Brain microvascular endothelial cell (primary cell): ENCODE results near the gene SCYGR3.

Experiments used
- DNase-seq: peaks from one replicate; pipeline ENCODE4 v3.0.0-alpha.2; 2020
- H3K27ac ChIP-seq: fragments of 250-450 bp; sonication (Bioruptor Pico); 2 replicates; pipeline ENCODE4 v1.5.1; 2020; ENCODE audit warnings: mild to moderate bottlenecking, moderate library complexity
- H3K27me3 ChIP-seq: fragments of 250-450 bp; sonication (Bioruptor Pico); replicated peaks from 2 replicates; pipeline ENCODE4 v1.5.1; 2020; ENCODE audit warnings: mild to moderate bottlenecking
- H3K36me3 ChIP-seq: fragments of 250-450 bp; sonication (Bioruptor Pico); replicated peaks from 2 replicates; pipeline ENCODE4 v1.5.1; 2020; ENCODE audit warnings: mild to moderate bottlenecking
- H3K4me3 ChIP-seq: 2 replicates; pipeline ENCODE4 v1.5.1; 2011; ENCODE audit warnings: low read depth, mild to moderate bottlenecking, control low read depth, low read length, moderate library complexity
- in situ Hi-C: cut with HindIII; loops from 2 replicates; pipeline ENCODE4 v1.10.0; 2017; ENCODE audit warnings: low sequenced_read_pairs, low pct_ligation_motif_present
- TF ChIP-seq, protein P1 (sequence below): IDR thresholded peaks from 2 replicates; pipeline ENCODE4 v1.5.1; 2011; ENCODE audit warnings: low read depth, mild to moderate bottlenecking, moderate library complexity, low read length, control low read depth, inconsistent platforms; ENCODE audit errors: missing control alignments

Gene SCYGR3

DNA sequence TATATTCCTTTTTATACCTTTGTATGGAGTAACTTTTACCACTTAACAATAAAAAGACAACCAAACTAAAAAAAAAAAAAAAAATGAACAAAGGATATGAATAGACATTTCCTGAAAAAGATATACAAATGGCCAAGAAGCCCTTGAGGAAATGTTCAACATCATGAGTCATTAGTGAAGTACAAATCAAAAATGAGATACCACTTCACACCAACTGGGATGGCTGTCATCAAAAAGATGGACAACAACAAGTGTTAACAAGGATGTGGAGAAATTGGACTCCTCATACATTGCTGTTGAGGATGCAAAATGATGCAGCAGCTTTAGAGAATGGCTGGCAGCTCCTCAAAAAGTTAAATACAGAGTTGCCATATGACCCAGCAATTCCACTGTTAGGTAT is 38.5 kb downstream of the SCYGR3 start:
- DNase-seq, result no peak
- Histone ChIP-seq H3K27ac (no peak overlapping the region), H3K27me3 (no peaks in the 10 kb centered on the region), H3K36me3 (no peaks in the 10 kb centered on the region), H3K4me3 (no peak overlapping the region)
- TF ChIP-seq, protein P1, sequence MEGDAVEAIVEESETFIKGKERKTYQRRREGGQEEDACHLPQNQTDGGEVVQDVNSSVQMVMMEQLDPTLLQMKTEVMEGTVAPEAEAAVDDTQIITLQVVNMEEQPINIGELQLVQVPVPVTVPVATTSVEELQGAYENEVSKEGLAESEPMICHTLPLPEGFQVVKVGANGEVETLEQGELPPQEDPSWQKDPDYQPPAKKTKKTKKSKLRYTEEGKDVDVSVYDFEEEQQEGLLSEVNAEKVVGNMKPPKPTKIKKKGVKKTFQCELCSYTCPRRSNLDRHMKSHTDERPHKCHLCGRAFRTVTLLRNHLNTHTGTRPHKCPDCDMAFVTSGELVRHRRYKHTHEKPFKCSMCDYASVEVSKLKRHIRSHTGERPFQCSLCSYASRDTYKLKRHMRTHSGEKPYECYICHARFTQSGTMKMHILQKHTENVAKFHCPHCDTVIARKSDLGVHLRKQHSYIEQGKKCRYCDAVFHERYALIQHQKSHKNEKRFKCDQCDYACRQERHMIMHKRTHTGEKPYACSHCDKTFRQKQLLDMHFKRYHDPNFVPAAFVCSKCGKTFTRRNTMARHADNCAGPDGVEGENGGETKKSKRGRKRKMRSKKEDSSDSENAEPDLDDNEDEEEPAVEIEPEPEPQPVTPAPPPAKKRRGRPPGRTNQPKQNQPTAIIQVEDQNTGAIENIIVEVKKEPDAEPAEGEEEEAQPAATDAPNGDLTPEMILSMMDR, result no peak
- in situ Hi-C loops, result no loop called here

DNA sequence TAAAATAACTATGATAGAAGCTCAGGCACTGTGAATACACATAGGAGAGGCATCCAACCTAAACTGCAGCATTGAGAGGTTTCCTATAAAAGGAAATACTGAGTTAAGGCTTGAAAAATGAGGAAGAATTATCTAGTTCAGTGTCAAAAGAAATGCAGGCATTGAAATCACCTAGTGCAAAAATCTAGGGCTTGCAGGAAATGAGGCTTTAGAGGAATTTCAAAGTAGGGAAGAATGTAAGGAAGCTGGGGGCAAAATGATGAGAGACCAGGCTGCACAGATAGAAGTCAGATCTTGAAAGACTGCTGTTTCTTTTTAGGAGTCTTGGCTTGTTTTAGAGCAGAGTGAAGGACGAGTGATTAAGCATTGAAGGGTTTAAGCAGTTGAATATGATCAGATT is 44.0 kb downstream of the SCYGR3 start:
- Histone ChIP-seq H3K36me3 (no peaks in the 10 kb centered on the region), H3K27ac (no peak overlapping the region), H3K27me3 (no peaks in the 10 kb centered on the region), H3K4me3 (no peak overlapping the region)
- in situ Hi-C loops, result no loop called here
- DNase-seq, result no peak
- TF ChIP-seq, protein P1, result no peak

DNA sequence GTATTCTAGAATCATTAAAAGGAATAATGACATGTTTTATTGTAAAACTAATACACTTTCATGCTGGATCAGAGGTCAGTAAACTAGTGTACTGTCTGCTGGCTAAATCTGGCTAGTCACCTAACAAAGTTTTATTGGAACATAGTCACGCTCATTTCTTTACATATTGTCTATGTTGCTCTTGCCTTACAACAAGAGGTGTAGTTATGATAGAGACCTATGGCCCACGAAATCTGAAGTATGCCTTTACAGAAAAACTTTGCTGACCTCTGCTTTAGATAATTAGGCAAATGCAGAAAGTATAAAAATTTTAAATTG is 45.8 kb downstream of the SCYGR3 start:
- in situ Hi-C loops, result no loop called here
- no peak for DNase-seq
- TF ChIP-seq, protein P1, result no peak

DNA sequence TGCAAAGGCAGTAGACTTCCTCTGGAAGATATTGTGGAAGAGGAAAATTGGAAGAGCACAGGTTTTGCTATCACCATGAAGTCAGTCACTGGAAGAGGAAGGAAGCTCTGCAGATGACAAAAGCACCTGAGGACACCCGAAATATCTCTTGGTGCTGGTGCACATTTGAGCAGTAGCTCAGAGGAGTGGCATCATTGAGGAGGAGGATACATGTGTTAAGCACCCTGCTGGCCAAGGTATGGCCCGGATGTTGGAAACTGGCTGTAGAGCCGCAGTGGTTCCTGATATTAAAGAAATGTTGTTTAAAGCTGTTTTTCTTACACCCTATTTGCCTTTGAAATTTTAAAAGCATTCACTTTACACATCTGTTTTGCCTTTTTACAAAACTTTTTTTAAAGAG is 48.6 kb downstream of the SCYGR3 start:
- DNase-seq, result no peak
- Histone ChIP-seq H3K4me3 (no peak overlapping the region), H3K27ac (no peak overlapping the region), H3K27me3 (no peaks in the 10 kb centered on the region), H3K36me3 (no peaks in the 10 kb centered on the region)
- TF ChIP-seq, protein P1, result no peak
- in situ Hi-C loops, result no loop called here

More for the DNA sequence above, 45.8 kb downstream of the SCYGR3 start:
- H3K4me3 ChIP-seq, result no peak overlapping the region
- no peaks in the 10 kb centered on the region for H3K27me3 ChIP-seq
- no peaks in the 10 kb centered on the region for H3K36me3 ChIP-seq
- no peak overlapping the region for H3K27ac ChIP-seq

DNA sequence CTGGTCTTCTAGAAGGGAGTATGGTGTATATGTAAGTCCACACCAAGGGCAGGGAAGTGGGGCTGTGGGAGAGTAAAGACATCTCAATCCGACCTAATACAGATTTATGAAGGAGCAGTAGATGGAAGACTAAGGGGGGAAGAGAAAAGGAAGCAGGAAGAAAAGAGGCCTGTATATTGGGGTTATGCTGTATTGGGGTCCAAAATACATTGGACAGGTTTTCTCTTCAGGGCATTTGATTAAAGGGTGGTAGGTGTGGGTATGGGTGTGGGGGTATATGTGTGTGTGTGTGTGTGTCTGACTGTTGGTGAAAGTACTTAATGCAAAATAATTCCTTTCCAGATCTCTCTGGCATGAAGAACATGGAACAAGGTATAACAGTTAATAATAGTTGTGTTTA is 49.6 kb downstream of the SCYGR3 start:
- no peak for DNase-seq
- no peak overlapping the region for H3K4me3 ChIP-seq
- TF ChIP-seq, protein P1, result no peak
- in situ Hi-C loops, result no loop called here
- no peaks in the 10 kb centered on the region for H3K27me3 ChIP-seq
- H3K36me3 ChIP-seq, result no peaks in the 10 kb centered on the region
- no peak overlapping the region for H3K27ac ChIP-seq
